ENCODE data around the gene HDAC9. TPM values are rescaled to one million over a fixed set of nuclear protein-coding genes. Genes with fewer than 3 reads are reported as not detected.

The HDAC9 gene
- total RNA-seq, 1 donor from 2014 or later: 27.6 TPM

GRCh38 chr7:18648849-18649758 lies 153.6 kb downstream of the HDAC9 start:
- H3K36me3 ChIP-seq (ENCODE audit: insufficient read depth, low read length): peaks cover 11% of the 10 kb centered on the region
- Mint-ChIP-seq H3K9me3 (ENCODE audit: unreplicated experiment) (no peaks in the 10 kb centered on the region), H3K36me3 (ENCODE audit: low read depth, unreplicated experiment) (peaks cover 14% of the 10 kb centered on the region), H3K27me3 (ENCODE audit: low read depth, unreplicated experiment) (no peaks in the 10 kb centered on the region), H3K27ac (ENCODE audit: unreplicated experiment) (no peak overlapping the region), H3K4me1 (ENCODE audit: low read depth, unreplicated experiment) (peaks cover 2% of the 10 kb centered on the region), H3K4me3 (ENCODE audit: unreplicated experiment) (no peak overlapping the region)
- H4K20me1 ChIP-seq (ENCODE audit: insufficient read depth, low read length): no peaks in the 10 kb centered on the region
- no peak for TF ChIP-seq CTCF (IDR thresholded peaks at IDR 0.05; ENCODE audit: insufficient read depth, low read depth, low read length)
- TF ChIP-seq EZH2 (IDR thresholded peaks at IDR 0.05; ENCODE audit: insufficient read depth, low read length): no peak
- no peaks in the 10 kb centered on the region for H3K27me3 ChIP-seq (ENCODE audit: insufficient read depth, low read length)
- no peak for FAIRE-seq
- no peak for DNase-seq (ENCODE audit: low read depth)
- H3K9me3 ChIP-seq (ENCODE audit: insufficient read depth, low read depth, low read length): no peaks in the 10 kb centered on the region
- H3K4me2 ChIP-seq (ENCODE audit: low read length): no peak overlapping the region
- H3K79me2 ChIP-seq (ENCODE audit: insufficient read depth, low read length): no peaks in the 10 kb centered on the region
- no peak overlapping the region for H3K27ac ChIP-seq (ENCODE audit: low read depth, low read length)
- no peak overlapping the region for H3K4me3 ChIP-seq (ENCODE audit: insufficient read depth, low read depth, low read length)
- H2AFZ ChIP-seq (ENCODE audit: low read depth, low read length): no peak overlapping the region
- H3K9ac ChIP-seq (ENCODE audit: low read length): no peak overlapping the region
- no peaks in the 10 kb centered on the region for H3K4me1 ChIP-seq (ENCODE audit: insufficient read depth, low read length)

- H3K27ac ChIP-seq (ENCODE audit: low read depth, low read length): no peak overlapping the region
- peak; percentile 17 for DNase-seq (ENCODE audit: low read depth)
- H3K9me3 ChIP-seq (ENCODE audit: insufficient read depth, low read depth, low read length): no peaks in the 10 kb centered on the region
- FAIRE-seq: no peak
- Mint-ChIP-seq H3K27ac (ENCODE audit: unreplicated experiment) (no peak overlapping the region), H3K9me3 (ENCODE audit: unreplicated experiment) (no peaks in the 10 kb centered on the region), H3K27me3 (ENCODE audit: low read depth, unreplicated experiment) (no peaks in the 10 kb centered on the region), H3K4me1 (ENCODE audit: low read depth, unreplicated experiment) (peaks cover 2% of the 10 kb centered on the region), H3K36me3 (ENCODE audit: low read depth, unreplicated experiment) (peaks cover 4% of the 10 kb centered on the region), H3K4me3 (ENCODE audit: unreplicated experiment) (no peak overlapping the region)
- no peak overlapping the region for H2AFZ ChIP-seq (ENCODE audit: low read depth, low read length)
- H3K4me1 ChIP-seq (ENCODE audit: insufficient read depth, low read length): no peaks in the 10 kb centered on the region
- H4K20me1 ChIP-seq (ENCODE audit: insufficient read depth, low read length): no peaks in the 10 kb centered on the region
- H3K27me3 ChIP-seq (ENCODE audit: insufficient read depth, low read length): no peaks in the 10 kb centered on the region
- H3K36me3 ChIP-seq (ENCODE audit: insufficient read depth, low read length): peaks cover 11% of the 10 kb centered on the region
- no peak overlapping the region for H3K4me3 ChIP-seq (ENCODE audit: insufficient read depth, low read depth, low read length)
- H3K79me2 ChIP-seq (ENCODE audit: insufficient read depth, low read length): no peaks in the 10 kb centered on the region
- H3K9ac ChIP-seq (ENCODE audit: low read length): no peak overlapping the region
- no peak overlapping the region for H3K4me2 ChIP-seq (ENCODE audit: low read length)
- TF ChIP-seq EZH2 (IDR thresholded peaks at IDR 0.05; ENCODE audit: insufficient read depth, low read length) (no peak), CTCF (IDR thresholded peaks at IDR 0.05; ENCODE audit: insufficient read depth, low read depth, low read length) (no peak)
Measured at GRCh38 chr7:18653381-18654155, 158.0 kb downstream of the HDAC9 start.

Data from astrocyte (in vitro differentiated cells and primary cell).